HCEC 1CT (cell line): ENCODE results near the gene RPL21.
A peak's percentile ranks its signal among the peaks of the same experiment; 100 is the strongest.
"Not testable (repeated sequence)": the region's sequence is repeated elsewhere in the genome, so short reads cannot be mapped to it uniquely, and the experiment has no call there.

Experiments
- DNase-seq: peaks from one replicate; pipeline ENCODE4 v3.0.0-alpha.2; 2017

The RPL21 gene

GRCh38 chr13:27251166-27252091 is at the start of gene RPL21:
TSS of gene RPL21 (plus strand) at chr13:27251558. CDS start at chr13:27253777, 2,219 bp downstream.
- DNase-seq, result peak; percentile 95

- DNase-seq, result peak; percentile 79
Observed at GRCh38 chr13:27201661-27202060, 49.7 kb upstream of the RPL21 start.

- no peak for DNase-seq
Observed at GRCh38 chr13:27203186-27203585, 48.2 kb upstream of the RPL21 start.

- peak; percentile 38 for DNase-seq
Observed at GRCh38 chr13:27203854-27204253, 47.5 kb upstream of the RPL21 start.

DNA sequence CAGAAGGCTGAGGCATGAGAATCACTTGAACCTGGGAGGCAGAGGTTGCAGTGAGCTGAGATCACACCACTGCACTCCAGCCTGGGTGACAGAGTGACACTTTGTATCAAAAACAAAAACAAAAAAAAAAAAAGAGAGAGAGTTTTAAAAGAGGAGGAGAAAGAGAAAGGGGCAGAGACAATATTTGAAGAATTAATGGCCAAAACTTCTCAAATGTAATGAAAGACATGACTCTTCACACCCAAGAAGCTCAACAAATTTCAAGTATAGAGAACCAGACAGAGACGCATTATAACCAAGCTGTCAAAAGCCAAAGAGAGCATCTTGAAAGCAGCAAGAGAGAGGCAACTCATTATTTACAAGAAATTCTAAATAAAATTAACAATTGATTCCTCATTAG is 42.8 kb upstream of the RPL21 start:
- no peak for DNase-seq

DNA sequence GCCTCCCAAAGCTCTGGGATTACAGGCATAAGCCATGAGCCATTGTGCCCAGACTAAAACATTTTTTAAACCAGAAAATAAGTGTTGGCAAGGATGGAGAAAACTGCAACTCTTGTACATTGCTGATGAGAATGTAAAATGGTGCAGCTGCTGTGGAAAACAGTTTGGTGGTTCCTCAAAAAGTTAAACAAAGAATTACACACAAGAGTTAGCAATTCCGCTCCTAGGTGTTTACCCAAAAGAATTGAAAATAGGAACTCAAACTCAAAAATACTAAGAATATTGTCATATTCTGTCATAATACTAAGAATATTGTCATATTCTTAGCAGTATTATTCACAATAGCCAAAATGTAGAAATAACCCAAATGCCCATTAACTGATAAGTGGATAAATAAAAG is 40.1 kb upstream of the RPL21 start:
- no peak for DNase-seq

GRCh38 chr13:27211771-27212364 is 39.5 kb upstream of the RPL21 start:
- peak; percentile 80 for DNase-seq

GRCh38 chr13:27213386-27213785 is 38.0 kb upstream of the RPL21 start:
- not testable (repeated sequence) for DNase-seq

- not testable (repeated sequence) for DNase-seq
Observed at GRCh38 chr13:27217791-27218190, 33.6 kb upstream of the RPL21 start.

GRCh38 chr13:27218861-27219260 is 32.5 kb upstream of the RPL21 start:
- not testable (repeated sequence) for DNase-seq

DNA sequence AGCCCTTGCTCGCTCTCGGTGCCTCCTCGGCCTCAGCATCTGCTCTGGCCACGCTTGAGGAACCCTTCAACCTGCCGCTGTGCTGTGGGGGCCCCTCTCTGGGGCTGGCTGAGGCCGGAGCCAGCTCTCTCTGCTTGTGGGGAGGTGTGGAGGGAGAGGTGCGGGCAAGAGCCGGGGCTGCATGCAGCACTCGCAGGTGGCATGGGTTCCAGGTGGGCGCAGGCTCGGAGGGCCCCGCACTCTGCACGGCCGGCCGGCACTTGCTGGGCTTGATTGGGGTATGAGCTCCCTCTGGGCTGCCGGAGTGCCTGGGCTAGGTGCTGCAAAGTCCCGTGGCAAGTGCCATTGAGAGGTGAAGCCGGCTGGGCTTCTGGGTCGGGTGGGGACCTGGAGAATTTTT is 31.7 kb upstream of the RPL21 start:
- no peak for DNase-seq

GRCh38 chr13:27222100-27222499 is 29.3 kb upstream of the RPL21 start:
- not testable (repeated sequence) for DNase-seq

GRCh38 chr13:27226991-27227390 is 24.4 kb upstream of the RPL21 start:
- DNase-seq, result no peak

GRCh38 chr13:27228131-27228530 is 23.2 kb upstream of the RPL21 start:
- DNase-seq, result no peak

DNA sequence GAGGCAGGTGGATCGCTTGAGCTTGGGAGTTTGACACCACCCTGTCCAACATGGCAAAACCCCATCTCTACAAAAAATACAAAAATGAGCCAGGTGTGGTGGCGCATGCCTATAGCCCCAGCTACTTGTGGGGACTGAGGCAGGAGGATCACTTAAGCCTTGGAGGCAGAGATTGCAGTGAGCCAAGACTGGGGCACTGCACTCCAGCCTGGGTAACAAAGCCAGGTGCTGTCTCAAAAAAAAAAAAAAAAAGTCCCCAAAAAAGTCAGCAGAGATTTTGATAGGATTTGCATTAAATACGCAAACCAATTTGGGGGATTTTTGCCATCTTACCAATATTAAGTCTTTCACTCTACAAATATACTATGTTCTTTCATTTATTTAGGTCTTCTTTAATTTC is 21.7 kb upstream of the RPL21 start:
- DNase-seq, result no peak

- DNase-seq, result no peak
Observed at GRCh38 chr13:27233964-27234363, 17.4 kb upstream of the RPL21 start.

GRCh38 chr13:27236478-27236877 is 14.9 kb upstream of the RPL21 start:
- no peak for DNase-seq

DNA sequence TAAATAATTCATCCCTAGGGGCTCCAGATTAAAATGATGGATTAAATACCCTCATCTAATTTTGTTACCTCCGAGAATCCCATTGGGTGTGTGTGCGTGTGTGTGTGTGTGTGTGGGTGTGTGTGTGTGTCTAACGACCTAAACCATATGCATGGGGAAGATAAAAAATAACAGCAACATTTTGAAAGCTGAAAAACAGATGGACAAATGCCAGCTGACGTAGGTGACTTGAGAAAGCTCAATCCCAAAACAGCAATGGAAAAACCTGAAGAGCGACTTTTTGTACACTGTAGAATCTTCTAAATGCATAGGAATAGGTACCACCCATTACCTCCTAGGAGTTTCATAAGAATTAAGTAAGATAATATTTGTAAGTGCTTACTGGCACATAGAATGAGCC is 8.7 kb upstream of the RPL21 start:
- no peak for DNase-seq

- DNase-seq, result no peak
Observed at GRCh38 chr13:27245610-27246009, 5.7 kb upstream of the RPL21 start.

DNA sequence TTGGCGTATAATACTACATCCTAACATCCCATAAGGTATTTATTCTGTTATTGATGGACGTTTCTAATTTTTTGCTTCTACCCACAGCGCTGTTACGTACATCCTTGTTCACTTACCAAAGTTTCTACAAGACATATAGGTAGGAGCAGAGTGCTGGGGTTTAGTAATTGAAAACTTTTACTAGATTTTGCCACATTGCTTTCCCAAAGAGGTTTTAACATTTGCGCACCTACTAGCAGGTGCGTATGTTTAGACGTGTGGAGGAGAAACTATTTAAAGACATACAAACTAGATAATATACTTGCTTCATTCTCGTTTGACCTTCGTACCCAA is 559 bp upstream of the RPL21 start:
- DNase-seq, result no peak

- DNase-seq, result no peak
Observed at GRCh38 chr13:27252467-27252866, 1.1 kb downstream of the RPL21 start.

GRCh38 chr13:27257233-27257568 is 5.8 kb downstream of the RPL21 start:
- DNase-seq, result no peak

DNA sequence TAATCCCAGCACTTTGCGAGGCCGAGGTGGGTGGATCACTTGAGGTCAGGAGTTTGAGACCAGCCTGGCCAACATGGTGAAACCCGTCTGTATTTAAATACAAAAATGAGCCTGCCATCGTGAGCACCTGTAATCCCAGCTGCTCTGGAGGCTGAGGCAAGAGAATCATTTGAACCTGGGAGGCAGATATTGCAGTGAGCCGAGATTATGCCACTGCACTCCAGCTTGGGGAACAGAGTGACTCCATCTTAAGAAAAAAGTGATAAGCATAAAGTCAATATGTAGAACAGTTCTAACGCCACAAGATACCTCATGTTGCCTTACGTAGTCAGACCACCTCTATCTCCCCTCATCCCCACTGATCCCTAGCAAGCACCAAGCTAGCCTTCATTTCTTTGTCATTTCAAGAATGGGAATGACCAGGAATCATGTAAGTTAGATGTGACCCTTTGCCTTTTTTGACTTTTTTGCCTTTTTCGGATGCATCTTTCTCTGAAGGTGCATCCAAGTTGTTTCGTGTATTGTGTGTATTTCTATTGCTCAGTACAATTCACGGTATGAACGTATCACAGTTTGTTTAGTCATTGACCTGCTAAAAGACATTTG is 6.4 kb downstream of the RPL21 start:
- no peak for DNase-seq
